K562 (cell line): ENCODE data around the gene RIN3. TPM values are rescaled to one million over a fixed set of nuclear protein-coding genes. Genes with fewer than 3 reads are reported as not detected.

Source experiments
- ATAC-seq: fragments of 200-7000 bp; cut with Tn5 transposase; 3 replicates; pipeline ENCODE4 v1.9.1; 2020; ENCODE audit warnings: moderate library complexity
- BruUV-seq: library from RNA; stranded (reverse); fragments of 400-500 nt; replicated peaks from 2 replicates; lab custom pipeline; 2021; lab: Mats Ljungman, UMichigan
- CTCF ChIA-PET: fragments of 300-600 bp; formaldehyde crosslinking; extraction: SDS; loops from one replicate; lab custom pipeline; 2021; ENCODE audit warnings: low intra/inter-chr PET ratio; lab: Yijun Ruan, JAX
- POLR2A ChIA-PET: fragments of 300-600, 350-650 bp; sonication (Branson Sonifier 250); formaldehyde crosslinking; extraction: SDS; loops from one replicate; lab custom pipeline; 2021; ENCODE audit warnings: antibody characterized with exemption, inconsistent platforms; lab: Yijun Ruan, JAX
- DNase-seq, 4 experiments: peaks; one replicate each; pipeline versions ENCODE4 v3.0.0 to v3.0.0-alpha.2; 2011 to 2018; ENCODE audit warnings: low spot score in 3 of 4, mixed read lengths in 3 of 4; ENCODE audit errors: extremely low read depth in 1 of 4
- FAIRE-seq: peaks from 2 replicates; lab custom pipeline; 2011; peaks lifted over from hg19 to GRCh38; lab: Jason Lieb, UNC
- H2AFZ ChIP-seq: 2 replicates; pipeline ENCODE4 v1.6.0; 2011; ENCODE audit warnings: low read depth, low read length, control low read depth, inconsistent platforms
- H3K27ac ChIP-seq: fragments of 200-600 bp; 3 replicates; pipeline ENCODE4 v1.8.0; 2011; ENCODE audit warnings: low read depth, mild to moderate bottlenecking, control low read depth, inconsistent platforms, low read length, moderate library complexity, mixed read lengths; ENCODE audit errors: extremely low read depth
- H3K27me3 ChIP-seq, 2 experiments: fragments of 300-600 bp in 1 of 2; 2 replicates in 1 of 2; 3 replicates in 1 of 2; pipeline versions ENCODE4 v1.6.0 to v1.8.0; 2011; ENCODE audit warnings: inconsistent platforms in 2 of 2, low read length in 2 of 2, mild to moderate bottlenecking in 1 of 2, mixed read lengths in 1 of 2, moderate library complexity in 1 of 2; ENCODE audit not compliant: control insufficient read depth in 2 of 2, insufficient read depth in 2 of 2
- H3K36me3 ChIP-seq: fragments of 300-600 bp; 3 replicates; pipeline ENCODE4 v1.8.0; 2011; ENCODE audit warnings: mild to moderate bottlenecking, low read length, inconsistent platforms; ENCODE audit not compliant: control insufficient read depth, insufficient read depth
- H3K4me1 ChIP-seq, 2 experiments: fragments of 200-600 bp in 1 of 2; replicated peaks in 1 of 2; 2 replicates in 1 of 2; 3 replicates in 1 of 2; pipeline versions ENCODE4 v1.5.1 to v1.8.0; 2011; ENCODE audit warnings: inconsistent platforms in 2 of 2, low read length in 2 of 2, mild to moderate bottlenecking in 1 of 2, mixed read lengths in 1 of 2, moderate library complexity in 1 of 2; ENCODE audit not compliant: control insufficient read depth in 2 of 2, insufficient read depth in 2 of 2
- H3K4me2 ChIP-seq: 2 replicates; pipeline ENCODE4 v1.6.1; 2011; ENCODE audit warnings: low read length, control low read depth, inconsistent platforms, mixed read lengths; ENCODE audit not compliant: insufficient read depth
- H3K4me3 ChIP-seq: fragments of 200-600 bp; sonication (generic), shearing (Covaris generic); 2 replicates; pipeline ENCODE4 v1.5.1; 2016; ENCODE audit warnings: control low read depth, inconsistent platforms
- H3K79me2 ChIP-seq: fragments of 200-600 bp; 3 replicates; pipeline ENCODE4 v1.8.0; 2011; ENCODE audit warnings: low read length, inconsistent platforms; ENCODE audit not compliant: control insufficient read depth, insufficient read depth
- H3K9ac ChIP-seq, 2 experiments: 2 replicates each; pipeline versions ENCODE4 v1.6.0 to v1.6.1; 2011; ENCODE audit warnings: low read depth in 2 of 2, low read length in 2 of 2, control low read depth in 1 of 2, inconsistent platforms in 1 of 2, mild to moderate bottlenecking in 1 of 2, mixed read lengths in 1 of 2; ENCODE audit not compliant: insufficient read depth in 1 of 2
- H3K9me1 ChIP-seq: one replicate; pipeline ENCODE4 v1.6.0; 2011; ENCODE audit warnings: inconsistent platforms, mild to moderate bottlenecking, low read length, moderate library complexity; ENCODE audit not compliant: control insufficient read depth, insufficient read depth
- H3K9me3 ChIP-seq: replicated peaks from 2 replicates; pipeline ENCODE4 v1.5.1; 2011; ENCODE audit warnings: low read depth, low read length, inconsistent platforms; ENCODE audit not compliant: control insufficient read depth, insufficient read depth
- H4K20me1 ChIP-seq: replicated peaks from 2 replicates; pipeline ENCODE4 v1.6.1; 2011; ENCODE audit warnings: low read length, inconsistent platforms, mixed read lengths; ENCODE audit not compliant: control insufficient read depth, insufficient read depth
- FIP1L1 ChIP-seq: fragments of 200-400 bp; formaldehyde crosslinking; IDR thresholded peaks from 2 replicates; pipeline ENCODE4 v1.6.1; 2018; ENCODE audit warnings: mild to moderate bottlenecking, low read depth, low read length; ENCODE audit not compliant: poor library complexity, severe bottlenecking
- JUN ChIP-seq, 2 experiments: sonication (generic) in 1 of 2; formaldehyde crosslinking in 1 of 2; IDR thresholded peaks; 2 replicates each; pipeline versions ENCODE4 v1.6.1 to v1.8.0; 2012 to 2022; ENCODE audit warnings: borderline replicate concordance in 2 of 2, mild to moderate bottlenecking in 2 of 2, improper control_type of control experiment in 1 of 2, low read depth in 1 of 2, low read length in 1 of 2, missing genetic modification reagents in 1 of 2
- NFIX ChIP-seq: fragments of 250-450 bp; sonication (Bioruptor Pico); IDR thresholded peaks from 2 replicates; pipeline ENCODE4 v1.4.0; 2020; ENCODE audit warnings: low read depth, mild to moderate bottlenecking, moderate library complexity
- POLR3G ChIP-seq: IDR thresholded peaks from 2 replicates; pipeline ENCODE4 v1.6.1; 2011; ENCODE audit not compliant: insufficient read length, insufficient replicate concordance; ENCODE audit errors: extremely low read depth
- ZBTB7A ChIP-seq: IDR thresholded peaks from 2 replicates; pipeline ENCODE4 v1.6.1; 2011; ENCODE audit warnings: low read depth, mild to moderate bottlenecking, low read length, moderate library complexity, borderline replicate concordance; ENCODE audit not compliant: control insufficient read depth
- ZFX ChIP-seq: sonication (generic); formaldehyde crosslinking; IDR thresholded peaks from 2 replicates; pipeline ENCODE4 v1.8.0; 2022; ENCODE audit warnings: mild to moderate bottlenecking, missing genetic modification reagents, moderate library complexity
- ZNF239 ChIP-seq: fragments of 250-450 bp; sonication (Bioruptor Pico); IDR thresholded peaks from 2 replicates; pipeline ENCODE4 v1.4.0; 2020; ENCODE audit warnings: mild to moderate bottlenecking
- ZNF354B ChIP-seq: fragments of 250-450 bp; sonication (Bioruptor Pico); IDR thresholded peaks from 2 replicates; pipeline ENCODE4 v1.4.0; 2020
- ZNF431 ChIP-seq: sonication (generic); formaldehyde crosslinking; IDR thresholded peaks from 2 replicates; pipeline ENCODE4 v1.8.0; 2022; ENCODE audit warnings: mild to moderate bottlenecking, missing genetic modification reagents
- WGBS: fragments of 100-300 bp; shearing (Covaris generic); methylation state at CpG from one replicate; pipeline ENCODE4 v1.1.6; 2016; ENCODE audit warnings: low coverage, mixed read lengths; ENCODE audit not compliant: insufficient coverage; ENCODE audit errors: missing lambda C conversion rate; 5-methylcytosine and 5-hydroxymethylcytosine counted together
- in situ Hi-C: fragments of 300-500 bp; cut with MboI; formaldehyde crosslinking; loops from 4 replicates; pipeline ENCODE4 v1.15.0; 2018; ENCODE audit warnings: inconsistent platforms, mixed read lengths
- intact Hi-C: fragments of 100-400 bp; cut with micrococcal nuclease; formaldehyde crosslinking; loops from 2 replicates; pipeline ENCODE4 v1.14.2; 2022
- polyA plus RNA-seq, 8 experiments: library from polyadenylated mRNA; depleted of rRNA in 4 of 8; stranded (reverse) in 5 of 8; unstranded in 3 of 8; fragments of >200 nt; fragmentation: Nextera tagmentation in 2 of 8; fragmentation: Illumina TruSeq in 1 of 8; extraction: Ambion mirVana in 2 of 8; extraction: Trizol in 1 of 8; gene quantifications; 2 replicates each; pipeline versions ENCODE4 v1.2.1 to v1.2.3, GENCODE V29; 2011 to 2014; ENCODE audit warnings: inconsistent platforms in 1 of 8, missing spikeins in 1 of 8
- total RNA-seq, 7 experiments: library from RNA; depleted of rRNA in 6 of 7; stranded (reverse); fragments of >200 nt in 6 of 7; fragmentation: Illumina TruSeq in 2 of 7; extraction: Trizol in 2 of 7; gene quantifications; 2 replicates each; pipeline versions ENCODE4 v1.2.1 to v1.2.3, GENCODE V29; 2011 to 2021; ENCODE audit warnings: low replicate concordance in 1 of 7
- TF ChIP-seq, protein P1 (sequence below): fragments of 450-650 bp; IDR thresholded peaks from 2 replicates; pipeline ENCODE4 v1.6.1; 2017; ENCODE audit warnings: mild to moderate bottlenecking, moderate library complexity
- TF ChIP-seq, protein P2 (sequence below): fragments of 450-650 bp; formaldehyde crosslinking; IDR thresholded peaks from 2 replicates; pipeline ENCODE4 v1.4.0; 2020; ENCODE audit warnings: mild to moderate bottlenecking, moderate library complexity

RIN3 gene
- total and polyA plus RNA-seq, 9 of the 15 experiments (the other 6 are each of a cell fraction or from before 2014, with no cell fraction given): 0.01 to 0.49 (median 0.08) TPM; not detected in 5

DNA sequence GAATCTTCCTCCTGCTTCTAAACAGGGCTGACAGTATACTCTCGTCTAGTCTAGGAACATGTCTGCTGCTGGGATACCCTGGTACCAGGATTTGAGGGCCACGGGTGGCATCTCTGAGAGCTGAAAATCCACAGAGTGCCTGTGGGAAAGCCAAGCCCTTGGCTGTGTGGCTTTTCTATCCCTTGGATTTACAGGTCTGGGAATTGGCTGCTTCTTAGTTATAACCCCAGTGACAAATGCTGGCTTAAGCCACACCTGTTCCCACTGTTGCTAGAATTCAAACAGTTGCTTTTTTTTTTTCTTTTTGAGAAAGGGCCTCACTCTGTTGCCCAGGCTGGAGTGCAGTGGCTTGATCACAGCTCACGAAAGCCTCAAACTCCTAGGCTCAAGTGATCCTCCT is 14.3 kb upstream of the RIN3 start (continued):
- TF ChIP-seq ZNF239 (CRISPR knock-in tag) (no peak), ZNF354B (no peak)
- TF ChIP-seq, protein P1, sequence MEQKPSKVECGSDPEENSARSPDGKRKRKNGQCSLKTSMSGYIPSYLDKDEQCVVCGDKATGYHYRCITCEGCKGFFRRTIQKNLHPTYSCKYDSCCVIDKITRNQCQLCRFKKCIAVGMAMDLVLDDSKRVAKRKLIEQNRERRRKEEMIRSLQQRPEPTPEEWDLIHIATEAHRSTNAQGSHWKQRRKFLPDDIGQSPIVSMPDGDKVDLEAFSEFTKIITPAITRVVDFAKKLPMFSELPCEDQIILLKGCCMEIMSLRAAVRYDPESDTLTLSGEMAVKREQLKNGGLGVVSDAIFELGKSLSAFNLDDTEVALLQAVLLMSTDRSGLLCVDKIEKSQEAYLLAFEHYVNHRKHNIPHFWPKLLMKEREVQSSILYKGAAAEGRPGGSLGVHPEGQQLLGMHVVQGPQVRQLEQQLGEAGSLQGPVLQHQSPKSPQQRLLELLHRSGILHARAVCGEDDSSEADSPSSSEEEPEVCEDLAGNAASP: no peak

DNA sequence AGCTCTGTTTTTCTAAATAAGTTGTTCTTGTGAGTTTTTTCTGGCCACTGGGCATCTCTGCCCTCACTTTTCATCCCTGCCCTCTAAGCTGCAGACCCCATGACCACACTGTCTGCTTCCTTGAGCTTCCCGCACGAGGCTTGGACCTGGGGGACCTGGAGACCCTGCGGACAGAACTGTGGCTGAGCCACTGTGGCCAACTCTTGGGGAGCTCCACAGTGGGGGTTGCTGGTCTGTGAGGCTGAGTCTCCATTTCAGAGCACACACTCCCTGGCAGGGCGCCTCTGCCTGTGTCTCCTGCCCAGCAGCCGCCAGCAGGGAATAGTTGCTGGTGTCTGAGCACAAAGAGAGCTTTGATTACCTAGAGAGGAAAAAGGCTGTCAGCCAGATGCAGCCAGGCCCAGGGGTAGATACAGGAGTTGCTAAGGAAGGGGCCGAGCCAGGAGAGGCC is 13.1 kb upstream of the RIN3 start:
- no peak for DNase-seq
- no peaks in the 10 kb centered on the region for H4K20me1 ChIP-seq
- H3K4me1 ChIP-seq: no peaks in the 10 kb centered on the region
- WGBS: 0% methylated on average over 4 of the region's 6 CpGs
- no peaks in the 10 kb centered on the region for H3K9me1 ChIP-seq
- H3K27me3 ChIP-seq: peaks cover 0 to 12% of the 10 kb centered on the region in 2 experiments; a peak in 2 of 5 replicates
- no peaks in the 10 kb centered on the region for H3K9me3 ChIP-seq
- no peak for ATAC-seq
- BruUV-seq: no TSS peak
- TF ChIP-seq NFIX (no peak), JUN (IDR thresholded peaks at IDR 0.05; ENCODE audit: borderline replicate concordance, low read depth, low read length) (no peak), JUN (CRISPR knock-in tag; IDR thresholded peaks at IDR 0.05; ENCODE audit: borderline replicate concordance) (no peak), ZFX (no peak), ZBTB7A (no peak), FIP1L1 (no peak), POLR3G (no peak), ZNF431 (no peak)
- TF ChIP-seq, protein P2, sequence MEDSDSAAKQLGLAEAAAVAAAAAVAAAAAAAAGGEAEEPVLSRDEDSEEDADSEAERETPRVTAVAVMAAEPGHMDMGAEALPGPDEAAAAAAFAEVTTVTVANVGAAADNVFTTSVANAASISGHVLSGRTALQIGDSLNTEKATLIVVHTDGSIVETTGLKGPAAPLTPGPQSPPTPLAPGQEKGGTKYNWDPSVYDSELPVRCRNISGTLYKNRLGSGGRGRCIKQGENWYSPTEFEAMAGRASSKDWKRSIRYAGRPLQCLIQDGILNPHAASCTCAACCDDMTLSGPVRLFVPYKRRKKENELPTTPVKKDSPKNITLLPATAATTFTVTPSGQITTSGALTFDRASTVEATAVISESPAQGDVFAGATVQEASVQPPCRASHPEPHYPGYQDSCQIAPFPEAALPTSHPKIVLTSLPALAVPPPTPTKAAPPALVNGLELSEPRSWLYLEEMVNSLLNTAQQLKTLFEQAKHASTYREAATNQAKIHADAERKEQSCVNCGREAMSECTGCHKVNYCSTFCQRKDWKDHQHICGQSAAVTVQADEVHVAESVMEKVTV (CRISPR knock-in tag): no peak
- intact Hi-C loops (no loop called here), in situ Hi-C loops (no loop called here)
- ChIA-PET CTCF (no interaction called here), POLR2A (interaction anchor here (0.7 kb wide), 1 partner anchor 190 kb away, joined by 3 read pairs; no protein-coding TSS in a partner anchor)
- H3K27ac ChIP-seq: no peak overlapping the region
- H2AFZ ChIP-seq: no peak overlapping the region
- H3K4me2 ChIP-seq: no peak overlapping the region
- no peaks in the 10 kb centered on the region for H3K79me2 ChIP-seq
- no peak overlapping the region for H3K9ac ChIP-seq
- no peaks in the 10 kb centered on the region for H3K36me3 ChIP-seq
- FAIRE-seq: no peak
- no peak overlapping the region for H3K4me3 ChIP-seq
